GM19468 (cell line): ENCODE results near the gene PPIP5K2.
A peak's percentile ranks its signal among the peaks of the same experiment; 100 is the strongest.
"Not testable (repeated sequence)": the region's sequence is repeated elsewhere in the genome, so short reads cannot be mapped to it uniquely, and the experiment has no call there.

Source experiments
- ATAC-seq: cut with Tn5 transposase; IDR thresholded peaks from one replicate; pipeline ENCODE4 v1.9.1; 2021; ENCODE audit warnings: mild to moderate bottlenecking, moderate library complexity, moderate number of reproducible peaks; ENCODE audit not compliant: unreplicated experiment; ENCODE audit errors: extremely low read depth

Gene PPIP5K2

DNA sequence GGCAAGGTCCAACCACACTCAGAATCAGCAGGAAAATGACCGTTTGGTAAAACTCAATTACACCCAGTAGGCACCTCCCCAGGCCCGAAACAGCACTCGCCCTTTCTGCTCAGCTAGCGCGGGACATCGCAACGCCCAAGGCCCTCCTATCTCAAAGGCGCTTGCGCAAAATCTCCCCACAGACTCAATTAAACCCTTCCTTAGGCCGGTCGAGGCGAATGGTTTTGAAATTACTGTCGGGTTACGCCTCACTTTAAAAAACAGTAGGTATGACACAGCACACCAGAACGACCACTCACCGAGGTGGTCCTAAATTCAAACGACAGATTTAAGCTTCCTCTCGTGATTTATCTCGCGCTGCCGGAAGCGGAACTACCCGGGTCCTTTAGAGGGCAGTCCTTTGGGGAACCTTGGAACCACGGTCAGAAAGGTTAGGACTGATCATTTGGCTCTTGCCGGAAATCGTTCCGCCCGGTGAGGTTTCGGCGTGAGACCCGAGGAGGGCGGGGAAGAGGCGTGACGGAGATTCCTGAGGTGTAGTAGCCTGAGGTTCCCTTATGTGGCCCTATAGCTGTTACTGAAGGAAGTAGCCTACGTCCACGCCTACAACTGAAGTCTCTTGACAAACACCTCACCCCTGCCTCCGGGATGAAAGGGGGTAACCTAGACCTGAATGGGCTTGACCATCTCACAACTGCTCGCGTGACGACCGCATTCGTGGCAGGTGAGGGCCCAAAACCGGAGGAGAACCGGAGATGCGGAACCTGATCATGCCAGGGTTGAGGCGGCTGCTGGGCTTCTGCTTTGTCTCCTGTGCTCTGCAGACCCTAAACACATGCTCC lies at the start of gene PPIP5K2, which contains the start of gene GIN1:
Gene PPIP5K2, plus strand, starts transcription at position 537 of the 842 bp plus-strand sequence. CDS start 9,289 bp downstream, outside the sequence.
Gene GIN1, minus strand, starts transcription at position 374 of the 842 bp plus-strand sequence. CDS start 11,431 bp downstream, outside the sequence.
- ATAC-seq: peak; percentile 95

DNA sequence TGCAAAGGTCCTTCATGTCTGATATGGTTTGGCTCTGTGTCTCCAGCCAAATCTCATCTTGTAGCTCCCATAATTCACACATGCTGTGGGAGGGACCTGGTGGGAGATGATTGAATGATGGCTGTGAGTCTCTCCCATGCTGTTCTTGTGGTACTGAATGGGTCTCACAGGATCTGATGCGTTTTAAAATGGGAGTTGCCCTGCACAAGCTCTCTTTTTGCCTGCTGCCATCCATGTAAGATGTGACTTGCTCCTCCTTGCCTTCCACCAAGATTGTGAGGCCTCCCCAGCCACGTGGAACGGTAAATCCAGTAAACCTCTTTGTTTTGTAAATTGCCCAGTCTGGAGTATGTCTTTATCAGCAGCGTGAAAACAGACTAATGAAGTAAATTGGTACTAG lies 46.6 kb upstream of the PPIP5K2 start:
- not testable (repeated sequence) for ATAC-seq

DNA sequence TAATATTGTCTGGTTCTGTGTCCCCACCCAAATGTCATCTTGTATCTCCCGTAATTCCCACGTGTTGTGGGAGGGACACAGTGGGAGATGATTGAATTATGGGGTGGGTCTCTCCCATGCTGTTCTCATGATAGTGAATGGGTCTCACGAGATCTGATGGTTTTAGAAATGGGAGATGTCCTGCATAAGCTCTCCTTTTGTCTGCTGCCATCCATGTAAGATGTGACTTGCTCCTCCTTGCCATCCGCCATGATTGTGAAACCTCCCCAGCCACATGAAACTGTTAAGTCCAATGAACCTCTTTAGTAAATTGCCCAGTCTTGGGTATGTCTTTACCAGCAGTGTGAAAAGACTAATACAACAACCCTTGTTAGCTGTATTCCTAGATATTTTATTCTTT lies 44.7 kb upstream of the PPIP5K2 start:
- no peak for ATAC-seq

DNA sequence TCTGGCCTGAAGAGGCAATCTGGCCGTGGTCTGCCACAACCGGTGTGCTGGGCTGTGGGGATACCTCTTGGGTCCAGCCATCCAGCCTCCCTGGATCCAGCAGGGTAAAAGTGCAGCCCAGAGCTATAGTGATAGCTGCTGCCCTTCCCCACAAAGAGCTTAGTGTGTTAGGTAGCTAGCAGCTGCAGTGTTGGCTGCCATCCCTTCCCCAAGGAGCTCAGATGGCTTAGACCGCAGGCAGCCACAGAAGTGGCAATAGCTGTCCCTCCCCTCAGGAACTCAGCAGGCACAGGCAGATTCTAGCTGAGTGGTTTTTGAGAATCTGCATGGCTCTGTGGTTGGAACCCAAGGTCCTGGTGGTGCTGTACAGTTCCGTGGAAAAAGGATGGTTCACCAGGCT lies 40.3 kb upstream of the PPIP5K2 start:
- no peak for ATAC-seq

DNA sequence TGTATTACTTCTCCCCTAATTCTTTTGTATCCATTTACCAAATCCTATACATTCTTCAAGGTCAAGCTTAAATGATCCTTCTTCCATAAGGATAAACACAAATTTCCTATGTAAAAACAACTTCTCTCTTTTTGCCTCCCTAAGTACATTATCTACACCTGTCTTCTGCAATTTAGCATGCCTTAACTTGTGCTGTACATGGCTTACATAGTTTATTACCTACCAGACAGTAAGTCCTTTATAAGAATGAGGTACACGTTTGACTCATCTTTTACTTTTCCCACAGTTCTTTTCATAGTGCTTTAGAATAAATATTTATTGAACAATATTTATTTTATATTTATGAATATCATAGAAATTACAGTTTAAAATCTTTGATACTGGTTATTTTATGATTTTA lies 33.6 kb upstream of the PPIP5K2 start:
- ATAC-seq: no peak

DNA sequence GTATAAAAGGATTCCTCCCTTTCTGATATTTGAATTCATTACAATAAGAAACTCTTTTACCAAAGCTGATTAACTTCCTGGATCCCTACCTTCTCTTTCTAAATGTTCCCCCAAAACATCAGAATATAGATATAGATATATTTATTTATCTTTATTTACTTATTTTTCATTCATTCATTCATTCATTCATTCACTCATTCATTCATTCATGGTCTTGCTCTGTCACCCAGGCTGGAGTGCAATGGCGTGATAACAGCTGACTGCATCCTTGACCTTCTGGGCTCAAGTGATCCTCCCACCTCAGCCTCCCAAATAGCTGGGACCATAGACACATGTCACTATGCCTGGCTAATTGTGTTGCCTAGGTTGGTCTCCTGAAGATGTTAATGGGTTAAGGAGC lies 30.8 kb upstream of the PPIP5K2 start:
- ATAC-seq: no peak

DNA sequence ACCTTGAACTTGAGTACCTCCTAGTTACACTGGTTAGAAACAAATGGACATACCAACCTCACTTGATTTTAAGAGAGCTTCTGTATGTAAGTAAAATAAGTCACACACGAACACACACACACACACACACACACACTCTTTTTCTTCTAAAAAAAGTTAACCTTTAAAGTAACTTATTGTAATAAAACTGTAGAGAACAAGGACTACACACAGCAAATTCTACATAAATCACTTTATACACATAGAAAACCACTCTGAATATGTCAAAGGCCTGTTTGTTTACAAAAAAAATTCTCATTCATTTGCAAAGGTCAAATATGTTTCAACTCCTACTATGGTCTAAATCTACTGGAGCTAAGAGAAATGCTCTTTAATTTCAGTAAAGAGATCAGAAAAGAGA lies 29.3 kb upstream of the PPIP5K2 start:
- no peak for ATAC-seq

DNA sequence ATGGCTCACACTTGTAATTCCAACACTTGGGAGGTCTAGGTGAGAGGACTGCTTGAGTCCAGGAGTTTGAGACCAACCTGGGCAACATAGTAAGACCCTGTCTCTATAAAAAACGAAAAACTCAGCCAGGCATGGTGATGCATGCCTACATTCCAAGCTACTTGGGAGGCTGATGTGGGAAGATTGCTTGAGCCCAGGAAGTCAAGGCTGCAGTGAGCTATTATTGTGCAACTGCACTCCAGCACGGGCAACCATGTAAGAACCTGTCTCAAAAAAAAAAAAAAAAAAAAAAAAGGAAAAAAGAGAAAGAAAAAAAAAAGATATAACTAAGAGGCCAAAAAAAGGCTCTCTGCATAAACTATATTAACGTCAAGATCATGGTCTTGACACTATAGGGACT lies 27.4 kb upstream of the PPIP5K2 start:
- no peak for ATAC-seq

DNA sequence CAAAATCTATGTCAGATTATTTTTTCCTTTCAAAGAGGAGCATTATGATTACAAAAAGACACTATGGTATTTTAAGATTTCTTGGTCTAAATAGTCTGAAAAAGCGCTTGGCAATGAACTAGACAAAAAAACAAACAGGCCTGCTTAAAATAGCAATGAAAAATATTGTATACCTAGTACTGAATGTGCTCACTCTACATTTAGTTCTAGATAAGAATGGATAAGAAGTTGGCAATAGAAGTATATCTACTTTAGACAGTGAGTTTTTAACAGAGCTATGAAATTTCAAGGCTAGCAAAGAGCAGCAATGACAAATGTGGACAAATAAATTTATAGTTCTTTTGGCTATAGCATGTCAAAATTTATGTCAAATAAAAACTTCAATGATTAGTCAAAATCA lies 26.4 kb upstream of the PPIP5K2 start:
- no peak for ATAC-seq

DNA sequence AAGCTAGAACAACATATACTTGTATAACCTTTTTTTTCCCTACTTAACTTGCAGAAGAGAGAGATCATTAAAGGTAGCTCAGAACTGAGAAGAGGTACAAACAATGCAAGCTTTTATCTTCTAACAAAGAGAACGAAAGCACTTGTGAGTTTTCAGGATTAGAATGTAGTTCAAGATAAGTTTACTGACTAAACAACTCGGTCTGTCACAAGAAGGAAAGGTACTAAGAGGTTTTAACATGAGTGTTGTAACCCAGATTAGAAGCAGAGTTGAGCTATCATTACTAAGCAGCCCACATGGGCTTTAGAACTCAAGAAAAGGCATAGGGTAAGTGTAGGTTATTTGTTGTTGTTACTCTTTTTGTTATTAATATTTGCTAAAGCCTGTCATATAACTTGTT lies 25.4 kb upstream of the PPIP5K2 start:
- no peak for ATAC-seq

DNA sequence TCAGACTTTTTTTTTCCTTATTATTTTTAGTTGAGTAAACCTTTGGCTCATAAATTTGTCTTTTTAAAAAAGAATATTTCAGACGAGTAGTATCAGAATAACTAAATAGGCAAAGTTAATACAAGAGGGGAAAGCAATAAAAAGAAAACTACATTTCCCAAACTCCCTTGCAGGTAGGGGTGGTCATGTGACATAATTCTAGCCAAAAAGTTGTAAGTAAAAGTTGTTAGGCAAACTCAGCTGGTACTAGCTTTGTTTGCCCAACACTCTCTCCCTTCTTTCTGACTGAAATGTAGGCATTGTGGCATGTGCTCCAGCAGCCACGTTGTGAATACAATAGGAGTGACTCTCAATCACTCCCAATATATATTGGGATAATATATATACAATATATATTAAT lies 21.1 kb upstream of the PPIP5K2 start:
- no peak for ATAC-seq

DNA sequence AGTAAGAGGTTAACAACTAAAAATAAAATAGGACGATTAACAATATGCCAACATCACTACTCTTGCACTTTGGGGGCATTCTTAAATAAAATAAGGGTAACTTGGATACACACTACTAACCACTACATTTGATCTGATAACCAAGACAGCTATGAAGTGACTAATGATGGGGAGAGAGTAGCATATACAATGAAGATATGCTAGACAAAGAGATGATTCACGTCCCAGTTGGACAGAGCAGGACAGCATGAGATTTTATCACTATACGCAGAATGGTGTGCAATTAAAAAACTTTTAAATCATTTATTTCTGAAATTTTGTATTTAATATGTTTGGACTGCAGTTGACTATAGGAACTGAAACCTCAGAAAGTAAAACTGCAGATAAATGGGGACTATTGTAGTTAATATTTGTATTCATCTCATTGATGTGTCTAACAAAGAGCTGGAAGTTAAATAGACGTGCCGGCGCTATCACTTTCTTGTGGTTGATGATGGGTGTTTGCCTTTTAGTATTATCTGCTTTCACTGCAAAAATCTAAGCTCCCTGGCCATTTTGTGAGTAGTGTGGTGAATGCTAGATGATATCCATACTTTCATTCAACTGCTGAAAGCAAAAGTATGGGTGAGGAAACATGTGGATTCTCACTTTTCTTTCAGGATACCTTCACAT lies 18.9 kb upstream of the PPIP5K2 start:
- no peak for ATAC-seq

DNA sequence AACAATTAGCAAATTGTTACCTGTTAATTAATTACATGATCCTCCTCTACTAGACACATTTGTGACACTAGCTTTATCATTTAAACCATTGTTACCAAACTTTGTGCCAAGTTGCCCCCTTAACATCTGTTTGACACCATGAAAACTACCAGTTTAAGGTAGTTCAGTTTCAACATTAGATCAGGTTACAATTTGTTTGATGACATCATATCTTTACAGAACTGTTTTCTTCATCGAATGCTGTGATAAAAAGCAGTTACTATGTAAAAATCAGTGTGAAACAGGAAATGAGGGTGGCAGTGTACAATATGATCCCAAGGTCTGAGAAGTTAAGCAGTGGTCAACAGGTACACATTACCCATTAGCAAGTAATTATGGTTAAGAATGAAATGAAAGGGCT lies 17.9 kb upstream of the PPIP5K2 start:
- no peak for ATAC-seq

DNA sequence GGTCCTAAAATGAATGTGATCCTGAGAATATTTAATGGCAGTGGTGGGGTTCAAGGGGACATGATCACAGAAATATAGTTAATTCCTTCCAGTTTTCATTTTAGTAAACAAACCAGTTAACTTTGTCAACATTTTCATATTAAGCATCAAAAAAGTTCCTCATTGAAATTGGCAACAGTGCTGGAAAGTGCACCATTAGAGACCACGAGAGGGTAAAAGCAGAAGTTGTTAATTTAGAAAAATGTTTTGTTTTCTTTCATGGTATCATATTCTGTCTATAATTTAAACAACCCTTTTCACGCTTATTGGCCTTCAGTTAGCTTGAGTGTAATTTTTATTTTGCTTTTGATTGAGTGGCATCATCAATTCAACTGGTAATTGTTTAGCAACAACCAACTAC lies 12.0 kb upstream of the PPIP5K2 start:
- ATAC-seq: no peak

DNA sequence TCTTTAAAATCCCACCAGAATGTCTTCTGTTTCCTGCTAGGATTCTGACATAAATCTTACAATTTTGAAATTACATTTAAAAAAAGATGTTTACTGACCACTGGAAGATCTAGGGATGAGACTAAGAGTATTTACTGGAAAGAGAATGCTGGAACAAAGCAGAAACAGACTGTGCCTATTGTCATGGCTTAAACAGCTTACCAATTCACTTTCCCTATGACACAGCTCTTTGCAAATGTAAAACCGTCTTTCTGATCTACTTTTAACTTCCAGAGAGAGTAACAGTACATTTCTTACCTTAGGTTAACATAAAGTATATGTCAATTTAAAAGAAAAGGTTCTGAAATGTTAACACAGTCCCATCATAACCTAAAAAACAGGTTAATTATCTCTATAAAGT lies 10.8 kb upstream of the PPIP5K2 start:
- ATAC-seq: no peak

DNA sequence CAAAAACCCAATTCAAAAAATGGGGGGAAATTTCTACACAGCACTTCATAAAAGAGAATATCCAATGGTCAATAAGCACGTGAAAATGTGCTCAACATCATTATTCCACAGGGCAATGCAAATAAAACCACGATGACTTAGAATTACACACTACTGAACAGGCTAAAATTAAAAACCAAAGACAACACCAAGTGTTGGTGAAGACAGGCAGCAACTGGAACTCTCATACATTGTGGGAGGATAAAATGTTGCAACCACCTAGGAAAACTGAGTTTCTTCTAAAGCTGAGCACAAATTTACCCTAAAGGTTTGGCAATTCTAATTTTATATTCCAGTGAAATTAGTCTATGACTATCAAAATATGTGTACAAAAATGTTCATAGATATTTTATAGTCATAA lies 9.7 kb upstream of the PPIP5K2 start:
- ATAC-seq: no peak

DNA sequence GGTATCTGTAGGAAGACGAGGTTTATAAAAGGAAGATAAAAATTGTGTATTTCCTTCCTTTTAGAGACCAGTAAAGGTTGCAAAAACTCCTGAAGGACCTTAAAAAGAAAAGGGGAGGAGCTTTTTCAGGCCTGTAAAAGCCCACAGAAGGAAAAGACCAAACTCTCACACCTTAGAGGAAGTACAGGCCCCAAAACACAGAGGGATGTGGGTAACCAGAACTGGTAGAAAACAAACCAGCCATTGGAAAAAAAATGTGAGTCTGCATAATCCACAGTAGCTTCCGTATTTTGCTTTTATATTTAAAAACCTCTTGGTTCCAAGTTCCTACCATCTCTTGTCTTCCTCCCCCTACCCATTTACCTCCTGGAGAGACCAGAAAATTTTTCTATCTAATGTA lies 8.6 kb upstream of the PPIP5K2 start:
- ATAC-seq: no peak

DNA sequence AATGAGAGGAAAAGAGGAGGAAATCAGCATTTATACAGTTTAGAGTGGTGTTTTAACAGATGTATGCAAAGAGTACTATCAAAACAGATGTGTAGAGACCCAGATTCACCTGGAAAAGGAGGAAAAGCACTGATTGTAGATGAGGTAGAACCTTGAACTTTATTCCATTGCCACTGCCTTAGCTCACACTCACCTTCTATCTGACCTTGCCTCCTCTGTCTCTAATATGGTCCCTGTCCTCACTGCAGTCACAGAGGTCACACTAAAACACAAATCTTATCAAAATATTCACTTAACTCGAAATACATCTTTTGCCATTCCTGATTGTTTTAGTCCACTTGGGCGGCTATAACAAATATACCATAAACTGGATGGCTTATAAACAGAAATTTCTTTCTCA lies 7.2 kb upstream of the PPIP5K2 start:
- no peak for ATAC-seq

DNA sequence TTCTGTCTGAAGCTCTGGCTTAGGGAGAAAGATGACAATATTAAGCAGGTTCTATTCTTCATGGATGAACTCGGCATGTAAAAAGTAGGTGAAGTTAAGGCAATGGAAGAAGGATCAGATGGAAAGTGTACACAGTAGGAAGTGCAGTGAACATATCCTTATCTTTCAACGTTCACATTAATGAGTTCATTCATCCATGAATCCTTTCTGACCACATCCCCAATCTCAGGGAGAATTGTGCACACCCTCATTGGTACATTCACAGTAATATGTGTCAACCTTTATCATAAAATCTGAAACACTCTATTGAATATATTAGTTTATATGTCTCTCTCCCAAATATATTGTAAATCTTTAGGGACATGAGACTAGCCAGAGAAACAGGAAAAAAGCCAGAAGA lies 5.7 kb upstream of the PPIP5K2 start:
- no peak for ATAC-seq

DNA sequence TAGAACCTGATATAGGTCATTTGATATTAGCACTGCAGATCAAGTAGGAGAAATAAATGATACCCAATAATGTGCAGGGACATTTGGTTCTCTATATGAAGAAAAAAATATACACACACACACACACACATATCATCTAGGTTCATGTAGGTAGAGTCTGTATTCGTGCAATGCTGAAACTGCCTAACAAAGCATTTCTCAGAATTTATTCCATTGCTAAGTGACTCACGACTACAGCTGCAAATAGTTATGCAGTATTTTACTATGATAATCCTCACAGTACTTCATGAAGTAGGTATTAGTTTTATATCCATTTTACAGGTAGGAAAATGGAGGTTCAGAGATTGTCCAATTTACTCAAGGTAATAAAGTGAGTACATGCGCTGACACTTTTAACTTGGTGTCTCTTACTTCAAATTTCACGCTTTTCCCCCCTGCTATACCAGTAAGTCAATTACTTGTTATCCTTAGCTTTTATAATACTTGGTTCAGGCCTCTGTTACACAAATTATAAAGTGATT lies 2.6 kb upstream of the PPIP5K2 start:
- no peak for ATAC-seq

DNA sequence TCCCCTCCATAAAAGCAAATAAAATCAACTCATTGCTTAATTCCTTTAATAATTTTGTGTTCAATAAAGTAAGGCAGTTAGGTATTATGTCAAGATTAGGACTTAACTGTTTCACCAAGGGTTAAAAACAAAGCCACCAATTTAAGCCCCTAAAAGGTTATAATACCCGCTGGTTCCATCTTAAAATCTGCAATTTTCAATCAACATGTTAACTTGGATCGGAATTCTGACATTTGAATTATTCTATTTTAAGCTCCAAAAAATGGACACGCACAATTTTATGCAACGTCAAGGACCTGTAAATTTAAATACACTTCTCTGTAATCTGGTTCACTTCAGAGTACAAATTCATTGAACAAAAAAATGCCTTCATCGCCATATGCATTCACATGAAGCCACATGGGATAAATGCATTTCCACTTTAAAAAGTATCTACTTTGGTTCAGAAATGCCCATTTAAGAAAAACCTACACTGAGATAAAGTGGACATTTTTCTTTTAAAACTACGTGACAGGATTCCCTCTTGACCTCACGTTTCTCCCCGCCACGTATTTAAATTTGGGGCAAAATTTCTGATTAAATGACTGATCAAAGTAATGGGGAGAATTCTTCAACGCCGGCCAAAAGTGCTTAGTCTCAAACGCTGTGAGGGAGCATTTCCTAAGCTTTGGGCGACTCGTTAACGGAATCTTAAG lies 884 bp upstream of the PPIP5K2 start:
- ATAC-seq: no peak
